HG02885 (cell line): ENCODE measurements around the gene DIAPH2.

Source experiments
- ATAC-seq: cut with Tn5 transposase; IDR thresholded peaks from one replicate; pipeline ENCODE4 v1.9.1; 2021; ENCODE audit warnings: mild to moderate bottlenecking; ENCODE audit not compliant: unreplicated experiment, poor library complexity

Gene DIAPH2

GRCh38 chrX:97266406-97267121, 581.9 kb downstream of the DIAPH2 start:
- no peak for ATAC-seq

DNA sequence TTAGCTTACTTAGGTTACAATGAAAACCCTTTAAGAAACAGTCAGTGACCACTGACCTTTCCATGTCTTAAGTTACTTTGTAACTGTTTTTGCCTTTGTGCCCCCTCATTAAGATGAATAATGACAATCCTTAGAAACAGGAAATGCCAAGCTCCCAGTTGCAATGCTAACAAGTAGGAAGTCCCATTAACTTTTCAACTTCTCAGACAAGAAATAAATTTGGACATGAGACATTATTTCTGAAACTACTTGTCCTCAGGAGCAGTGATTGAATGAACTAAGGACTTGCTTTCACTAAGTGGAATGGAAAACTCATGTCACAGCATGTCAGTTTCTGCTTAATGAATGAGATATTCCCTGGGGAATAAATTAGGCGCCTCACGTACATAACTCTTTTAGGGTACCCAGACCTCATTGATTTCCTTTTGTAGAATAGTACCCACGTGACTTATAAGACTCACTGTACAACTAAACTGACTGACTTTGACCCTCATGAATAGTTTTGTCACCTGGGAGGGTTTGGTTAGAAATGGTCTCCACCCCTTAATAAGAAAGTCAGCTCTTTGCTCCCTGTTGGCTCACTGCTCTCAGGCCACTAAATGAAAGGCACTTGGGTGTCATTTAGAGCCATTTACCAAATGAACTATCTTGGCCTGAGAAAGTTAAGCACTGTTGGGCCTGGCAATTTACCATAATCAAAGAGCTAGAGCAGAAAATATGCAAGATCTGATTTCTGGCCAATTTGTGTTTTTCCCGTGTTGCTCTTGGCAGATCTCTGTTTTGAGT, 582.9 kb downstream of the DIAPH2 start:
- no peak for ATAC-seq

- no peak for ATAC-seq
Measured at GRCh38 chrX:97268182-97268680, 583.6 kb downstream of the DIAPH2 start.

GRCh38 chrX:97284531-97284930, 599.9 kb downstream of the DIAPH2 start:
- ATAC-seq = no peak

- no peak for ATAC-seq
Measured at GRCh38 chrX:97290199-97290598, 605.6 kb downstream of the DIAPH2 start.

GRCh38 chrX:97294041-97294440, 609.4 kb downstream of the DIAPH2 start:
- ATAC-seq = no peak

- no peak for ATAC-seq
Measured at GRCh38 chrX:97295954-97296353, 611.3 kb downstream of the DIAPH2 start.

DNA sequence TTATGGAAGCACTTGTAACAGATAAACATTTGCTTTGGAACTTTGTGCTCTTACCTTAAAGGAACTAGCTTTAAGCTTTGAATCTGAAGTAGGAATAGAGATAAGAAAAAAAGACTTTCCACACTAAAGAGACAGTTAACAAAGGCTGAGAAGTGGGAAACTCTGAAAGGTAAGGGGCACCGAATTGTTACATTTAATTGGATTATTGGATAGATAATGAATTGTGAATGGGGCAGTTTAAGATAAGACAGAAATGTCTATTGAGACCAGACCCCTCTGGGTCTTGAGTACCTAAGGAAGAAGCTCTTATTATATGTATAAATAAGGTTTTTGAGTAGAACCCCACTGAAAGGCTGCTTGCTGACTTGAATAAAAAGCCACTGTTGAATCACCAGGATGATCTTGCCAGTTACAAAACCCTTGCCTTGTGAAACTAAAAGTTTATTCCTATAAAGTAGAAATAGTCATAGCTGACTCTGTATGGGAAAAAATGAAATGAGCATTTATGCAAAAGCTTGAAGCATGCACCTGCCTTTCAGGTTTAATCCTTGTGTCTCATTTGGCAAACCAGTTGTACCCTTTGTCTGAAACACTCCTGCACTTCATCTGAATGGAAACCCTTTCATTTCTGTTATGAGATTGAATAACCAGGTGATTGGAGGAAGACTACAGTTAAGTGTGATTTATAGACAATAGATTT, 622.3 kb downstream of the DIAPH2 start:
- no peak for ATAC-seq

GRCh38 chrX:97308171-97308570, 623.5 kb downstream of the DIAPH2 start:
- ATAC-seq = no peak

DNA sequence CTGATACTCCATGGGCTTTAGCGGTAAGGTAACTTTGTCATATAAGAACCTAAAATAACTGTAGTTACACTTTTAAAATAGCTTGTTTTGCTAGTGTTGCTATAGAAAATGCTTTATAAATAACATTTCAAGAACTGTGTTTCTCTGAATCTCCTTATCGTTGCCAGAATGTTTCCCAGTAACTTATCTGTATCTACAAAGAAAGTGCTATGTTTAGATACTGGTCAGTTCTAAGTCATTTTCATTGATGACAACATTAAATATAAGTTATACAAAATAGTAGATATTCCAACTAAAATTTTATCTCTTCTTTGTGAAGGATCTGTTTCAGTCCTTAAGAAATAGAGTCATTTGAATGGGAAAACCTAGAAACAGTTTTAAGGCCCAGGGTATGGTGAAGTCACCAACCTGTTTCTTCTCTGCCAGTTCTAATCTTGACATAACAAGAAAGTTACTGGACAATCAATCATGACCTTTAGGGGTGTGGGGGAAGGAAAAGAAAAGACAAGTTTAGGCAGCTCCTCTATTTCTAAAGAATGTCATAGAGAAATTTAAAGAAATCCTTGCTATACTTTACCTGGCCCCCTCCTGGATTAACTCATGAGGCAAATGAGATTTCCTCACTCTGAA, 625.0 kb downstream of the DIAPH2 start:
- no peak for ATAC-seq

- ATAC-seq = no peak
Measured at GRCh38 chrX:97310373-97310772, 625.7 kb downstream of the DIAPH2 start.

DNA sequence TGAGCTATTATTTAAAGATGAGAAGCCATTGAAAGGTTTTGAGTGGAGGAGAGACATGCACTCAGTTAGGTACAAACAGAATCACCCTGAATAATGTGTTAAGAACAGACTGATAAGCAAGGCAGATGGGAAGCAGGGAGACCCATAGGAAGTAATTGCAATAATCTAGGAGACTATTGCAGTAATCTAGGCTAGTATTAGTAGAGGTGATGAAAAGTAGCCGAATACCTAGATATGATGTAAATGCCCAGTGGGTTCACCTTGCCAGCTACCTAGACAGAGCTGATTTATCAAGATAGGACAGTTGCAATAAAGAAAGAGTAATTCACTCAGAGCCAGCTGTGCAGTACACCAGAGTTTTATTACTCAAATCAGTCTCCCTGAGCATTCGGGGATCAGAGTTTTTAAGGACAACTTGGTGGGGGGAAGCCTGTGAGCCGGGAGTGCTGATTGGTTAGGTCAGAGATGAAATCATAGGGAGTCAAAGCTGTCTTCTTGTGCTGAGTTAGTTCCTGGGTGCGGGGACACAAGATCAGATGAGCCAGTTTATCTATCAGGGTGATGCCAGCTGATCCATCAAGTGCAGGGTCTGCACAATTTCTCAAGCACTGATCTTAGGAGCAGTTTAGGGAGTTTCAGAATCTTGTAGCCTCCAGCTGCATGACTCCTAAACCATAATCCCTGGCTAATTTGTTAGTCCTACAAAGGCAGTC, 626.6 kb downstream of the DIAPH2 start:
- no peak for ATAC-seq

DNA sequence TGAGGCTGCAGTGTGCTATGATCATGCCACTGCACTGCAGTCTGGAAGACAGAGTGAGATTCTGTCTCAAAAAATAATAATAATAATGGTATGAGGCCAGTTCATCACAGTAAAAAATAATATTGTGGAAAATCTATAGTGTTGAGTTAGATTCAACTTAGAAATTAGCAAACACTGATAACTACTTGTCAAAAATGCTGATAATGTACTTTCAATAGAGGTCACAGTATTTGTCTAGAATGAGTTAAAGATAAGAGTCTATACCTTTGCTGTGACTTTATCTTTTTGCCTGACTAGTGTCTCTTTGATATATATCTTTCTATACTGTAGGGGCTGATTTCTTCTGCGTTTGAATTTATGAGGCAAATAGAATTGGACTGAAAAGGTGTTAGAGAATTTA, 629.7 kb downstream of the DIAPH2 start:
- no peak for ATAC-seq

GRCh38 chrX:97315939-97316338, 631.3 kb downstream of the DIAPH2 start:
- no peak for ATAC-seq

DNA sequence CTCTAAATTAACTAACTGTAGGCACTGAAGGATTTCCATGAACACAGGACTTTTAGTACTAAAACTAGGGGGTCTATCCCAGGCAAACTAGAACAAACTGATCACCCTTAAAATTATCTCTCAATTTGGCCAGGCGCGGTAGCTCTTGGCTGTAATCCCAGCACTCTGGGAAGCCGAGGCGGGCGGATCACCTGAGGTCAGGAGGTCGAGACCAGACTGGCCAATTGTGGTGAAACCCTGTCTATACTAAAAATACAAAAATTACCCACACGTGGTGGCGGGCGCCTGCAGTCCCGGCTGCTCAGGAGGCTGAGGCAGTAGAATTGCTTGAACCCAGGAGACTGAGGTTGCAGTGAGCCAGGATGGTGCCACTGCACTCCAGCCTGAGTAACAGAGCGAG, 635.7 kb downstream of the DIAPH2 start:
- no peak for ATAC-seq

GRCh38 chrX:97322401-97322800, 637.8 kb downstream of the DIAPH2 start:
- no peak for ATAC-seq

GRCh38 chrX:97326456-97326855, 641.8 kb downstream of the DIAPH2 start:
- peak; percentile 94 for ATAC-seq

GRCh38 chrX:97328853-97329390, 644.3 kb downstream of the DIAPH2 start:
- no peak for ATAC-seq

GRCh38 chrX:97330151-97330550, 645.5 kb downstream of the DIAPH2 start:
- peak; percentile 55 for ATAC-seq

GRCh38 chrX:97332963-97333362, 648.3 kb downstream of the DIAPH2 start:
- no peak for ATAC-seq
